ENCODE data around the gene DPYSL3.
"Not testable (repeated sequence)": the region's sequence is repeated elsewhere in the genome, so short reads cannot be mapped to it uniquely, and the experiment has no call there.

The DPYSL3 gene

GRCh38 chr5:147509710-147510651 lies at the start of gene DPYSL3:
Gene DPYSL3, minus strand, starts transcription at chr5:147510068. Its CDS starts 210 bp downstream, at chr5:147509858.
- DNase-seq (ENCODE audit: low spot score) = no peak

GRCh38 chr5:147558826-147559225 lies 49.0 kb upstream of the DPYSL3 start:
- peak; percentile 3 for DNase-seq (ENCODE audit: low spot score)

- no peak for DNase-seq (ENCODE audit: low spot score)
Measured at GRCh38 chr5:147557876-147558745, 48.2 kb upstream of the DPYSL3 start.

GRCh38 chr5:147555176-147555575 lies 45.3 kb upstream of the DPYSL3 start:
- no peak for DNase-seq (ENCODE audit: low spot score)

- no peak for DNase-seq (ENCODE audit: low spot score)
Measured at GRCh38 chr5:147554261-147554817, 44.5 kb upstream of the DPYSL3 start.

- not testable (repeated sequence) for DNase-seq (ENCODE audit: low spot score)
Measured at GRCh38 chr5:147553817-147554216, 43.9 kb upstream of the DPYSL3 start.

- DNase-seq (ENCODE audit: low spot score) = no peak
Measured at GRCh38 chr5:147552897-147553296, 43.0 kb upstream of the DPYSL3 start.

GRCh38 chr5:147551677-147552076 lies 41.8 kb upstream of the DPYSL3 start:
- DNase-seq (ENCODE audit: low spot score) = no peak

- DNase-seq (ENCODE audit: low spot score) = no peak
Measured at GRCh38 chr5:147547730-147548129, 37.9 kb upstream of the DPYSL3 start.

- no peak for DNase-seq (ENCODE audit: low spot score)
Measured at GRCh38 chr5:147544556-147544955, 34.7 kb upstream of the DPYSL3 start.

- DNase-seq (ENCODE audit: low spot score) = no peak
Measured at GRCh38 chr5:147539053-147539452, 29.2 kb upstream of the DPYSL3 start.

GRCh38 chr5:147538236-147538635 lies 28.4 kb upstream of the DPYSL3 start:
- no peak for DNase-seq (ENCODE audit: low spot score)

GRCh38 chr5:147534172-147534951 lies 24.5 kb upstream of the DPYSL3 start:
- no peak for DNase-seq (ENCODE audit: low spot score)

- no peak for DNase-seq (ENCODE audit: low spot score)
Measured at GRCh38 chr5:147532156-147532555, 22.3 kb upstream of the DPYSL3 start.

- DNase-seq (ENCODE audit: low spot score) = no peak
Measured at GRCh38 chr5:147530530-147531389, 20.9 kb upstream of the DPYSL3 start.

GRCh38 chr5:147523069-147523468 lies 13.2 kb upstream of the DPYSL3 start:
- no peak for DNase-seq (ENCODE audit: low spot score)

- no peak for DNase-seq (ENCODE audit: low spot score)
Measured at GRCh38 chr5:147522435-147522834, 12.6 kb upstream of the DPYSL3 start.

- DNase-seq (ENCODE audit: low spot score) = no peak
Measured at GRCh38 chr5:147520450-147520849, 10.6 kb upstream of the DPYSL3 start.

- no peak for DNase-seq (ENCODE audit: low spot score)
Measured at GRCh38 chr5:147519380-147519779, 9.5 kb upstream of the DPYSL3 start.

- DNase-seq (ENCODE audit: low spot score) = no peak
Measured at GRCh38 chr5:147517383-147517782, 7.5 kb upstream of the DPYSL3 start.

GRCh38 chr5:147515269-147515668 lies 5.4 kb upstream of the DPYSL3 start:
- DNase-seq (ENCODE audit: low spot score) = no peak
